ENCODE results near the gene NTRK3.
"Not testable (repeated sequence)": the region's sequence is repeated elsewhere in the genome, so short reads cannot be mapped to it uniquely, and the experiment has no call there.

Gene NTRK3

DNA sequence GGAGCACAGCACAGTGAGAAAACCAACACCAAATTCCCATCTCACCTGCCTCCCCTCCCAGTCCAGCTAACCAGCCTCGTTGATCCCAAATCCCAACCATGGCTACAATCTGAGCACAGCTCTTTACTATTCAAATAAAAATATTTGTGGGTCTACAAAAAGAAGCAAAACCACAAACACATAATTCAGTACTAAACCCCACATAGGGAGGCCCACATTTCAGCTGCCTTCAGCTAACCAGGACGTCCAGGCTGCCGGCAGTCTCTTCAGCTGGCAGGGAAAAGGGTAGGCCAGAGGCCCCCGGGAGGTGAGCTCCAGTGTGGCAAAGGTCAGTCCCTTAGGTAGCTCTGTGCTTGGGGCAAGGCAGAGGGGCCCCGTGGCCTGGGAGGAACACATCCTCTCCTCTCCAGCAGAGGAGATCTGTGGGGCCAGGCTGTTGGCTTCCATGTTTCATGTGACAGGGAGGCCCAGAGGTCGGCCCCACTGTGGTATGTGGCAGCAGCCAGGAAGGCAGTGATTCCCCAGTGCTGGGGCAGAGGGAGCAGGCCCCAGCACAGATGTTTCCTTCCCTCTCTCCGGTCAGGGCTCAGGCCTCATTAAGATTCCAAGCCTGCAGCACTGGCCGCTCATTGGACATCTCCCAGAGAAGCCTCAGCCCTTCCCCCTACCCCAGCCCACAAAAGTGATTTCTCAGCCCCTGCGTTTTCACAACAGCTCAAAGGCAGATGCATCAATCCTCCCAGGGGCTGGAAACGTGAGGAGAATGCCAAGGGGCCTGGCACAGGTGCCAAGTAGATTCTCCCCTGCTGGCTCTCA is 381.4 kb downstream of the NTRK3 start:
- DNase-seq (ENCODE audit: low read depth) = no peak

- DNase-seq (ENCODE audit: low read depth) = no peak
Measured at GRCh38 chr15:87873516-87873915, 383.0 kb downstream of the NTRK3 start.

- DNase-seq (ENCODE audit: low read depth) = no peak
Measured at GRCh38 chr15:87871731-87872320, 384.7 kb downstream of the NTRK3 start.

- no peak for DNase-seq (ENCODE audit: low read depth)
Measured at GRCh38 chr15:87871258-87871681, 385.3 kb downstream of the NTRK3 start.

- no peak for DNase-seq (ENCODE audit: low read depth)
Measured at GRCh38 chr15:87866961-87867360, 389.6 kb downstream of the NTRK3 start.

DNA sequence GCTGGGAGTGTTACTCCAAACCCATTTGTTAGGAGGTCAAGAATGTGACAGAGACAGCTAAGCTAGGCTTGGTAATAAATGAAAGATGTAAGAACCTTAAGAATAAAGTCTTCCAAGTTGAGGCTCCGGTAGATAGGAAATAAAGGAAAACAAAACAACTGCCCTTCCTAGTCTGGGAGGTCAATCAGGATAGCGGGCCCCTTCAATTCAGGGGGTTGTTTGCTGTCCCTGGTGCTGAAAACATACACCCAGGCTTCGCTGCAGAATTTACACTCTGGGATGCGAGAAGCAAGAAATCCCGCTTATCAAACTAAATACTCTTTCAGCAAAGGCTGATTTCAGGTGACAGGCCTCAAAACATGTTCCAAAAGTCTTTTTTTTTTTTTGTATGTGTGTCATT is 393.4 kb downstream of the NTRK3 start:
- DNase-seq (ENCODE audit: low read depth) = no peak

- no peak for DNase-seq (ENCODE audit: low read depth)
Measured at GRCh38 chr15:87860743-87861142, 395.8 kb downstream of the NTRK3 start.

- no peak for DNase-seq (ENCODE audit: low read depth)
Measured at GRCh38 chr15:87858651-87859050, 397.9 kb downstream of the NTRK3 start.

- DNase-seq (ENCODE audit: low read depth) = no peak
Measured at GRCh38 chr15:87851497-87851896, 405.0 kb downstream of the NTRK3 start.

- no peak for DNase-seq (ENCODE audit: low read depth)
Measured at GRCh38 chr15:87850916-87851315, 405.6 kb downstream of the NTRK3 start.

DNA sequence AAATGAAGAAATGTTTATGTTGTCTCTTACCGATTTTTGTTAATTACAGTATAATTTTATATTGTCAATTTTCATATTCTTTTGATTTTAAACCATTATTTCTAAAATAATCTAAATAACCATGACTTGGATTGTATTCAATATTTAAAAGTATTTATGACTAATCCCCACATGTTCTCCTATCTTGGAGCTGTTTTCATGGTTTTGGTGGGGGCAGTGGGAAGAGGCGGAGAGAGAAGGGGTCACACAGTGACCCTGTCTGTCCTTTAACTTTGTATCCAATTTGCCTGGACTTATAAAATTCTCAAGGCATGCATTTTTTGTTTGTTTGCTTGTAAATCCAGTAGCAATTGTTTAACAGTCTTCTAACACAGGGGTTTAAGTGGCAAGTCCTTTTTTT is 407.4 kb downstream of the NTRK3 start:
- no peak for DNase-seq (ENCODE audit: low read depth)

DNA sequence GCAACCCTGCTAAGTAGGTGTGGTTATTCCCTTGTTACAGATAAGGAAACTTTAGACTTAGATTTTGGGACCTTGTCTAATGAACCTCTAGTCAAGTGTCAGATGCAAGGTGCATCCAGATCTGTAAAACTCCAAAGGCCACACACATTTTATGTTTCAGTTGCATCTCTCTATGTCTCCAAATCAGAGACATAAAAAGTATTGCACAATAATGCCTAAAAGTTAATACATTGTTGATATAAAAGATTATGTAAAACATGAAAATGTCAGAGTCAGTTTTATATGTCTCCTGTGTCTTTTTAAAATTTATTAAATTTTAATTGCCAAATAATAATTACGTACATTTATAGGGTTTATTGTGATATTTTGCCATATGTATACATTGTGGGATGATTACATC is 408.5 kb downstream of the NTRK3 start:
- DNase-seq (ENCODE audit: low read depth) = no peak

GRCh38 chr15:87846746-87847145 is 409.8 kb downstream of the NTRK3 start:
- no peak for DNase-seq (ENCODE audit: low read depth)

DNA sequence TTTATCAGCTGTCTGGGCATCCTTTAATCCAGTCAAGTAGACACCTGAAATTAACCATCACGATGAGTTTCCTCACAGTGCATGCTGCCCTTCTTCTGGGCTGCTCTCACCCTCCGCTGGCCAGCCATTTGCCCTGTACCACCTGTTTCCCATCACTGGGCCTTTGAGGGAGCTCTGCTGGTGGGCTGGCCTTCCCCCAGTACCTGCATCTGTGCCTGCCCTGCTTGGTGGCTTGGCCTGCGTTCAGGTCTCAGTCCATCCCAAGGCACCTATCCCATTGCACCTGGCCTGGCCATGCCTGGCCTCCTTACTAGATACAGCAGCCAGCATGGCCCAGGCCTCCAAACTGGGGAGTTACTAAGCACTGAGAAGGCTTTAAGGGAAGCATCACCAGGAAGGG is 413.2 kb downstream of the NTRK3 start:
- DNase-seq (ENCODE audit: low read depth) = no peak

DNA sequence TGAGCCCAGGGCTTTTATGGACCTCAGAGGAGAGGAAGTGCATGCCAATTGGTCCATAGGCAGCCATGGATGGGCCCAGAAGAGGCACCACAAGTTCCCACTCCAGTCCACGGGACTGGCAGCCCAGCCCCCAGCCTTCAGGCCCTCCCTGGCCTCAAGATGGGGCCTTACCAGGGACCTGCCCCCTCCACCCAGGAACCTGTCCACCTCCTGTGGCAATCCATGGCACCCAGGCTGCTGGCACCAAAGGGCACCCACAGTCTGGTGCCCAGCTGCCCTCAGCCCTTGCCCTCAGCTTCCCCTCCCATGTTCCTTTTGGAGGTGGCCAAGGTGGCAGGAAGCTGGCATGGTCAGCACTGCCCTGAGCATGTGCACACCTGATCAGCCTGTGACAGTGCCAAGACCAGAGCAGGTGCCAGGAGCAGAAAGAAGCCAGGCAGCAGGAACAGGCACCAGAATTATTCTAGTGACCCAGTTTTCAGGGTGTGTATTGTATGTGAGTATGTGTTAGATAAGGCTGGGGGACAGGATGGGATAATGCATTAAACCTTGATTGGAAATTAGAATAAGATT is 415.0 kb downstream of the NTRK3 start:
- DNase-seq (ENCODE audit: low read depth) = no peak

GRCh38 chr15:87835830-87836229 is 420.7 kb downstream of the NTRK3 start:
- not testable (repeated sequence) for DNase-seq (ENCODE audit: low read depth)

- not testable (repeated sequence) for DNase-seq (ENCODE audit: low read depth)
Measured at GRCh38 chr15:87833333-87833732, 423.2 kb downstream of the NTRK3 start.

GRCh38 chr15:87829332-87830050 is 427.0 kb downstream of the NTRK3 start:
- DNase-seq (ENCODE audit: low read depth) = no peak

DNA sequence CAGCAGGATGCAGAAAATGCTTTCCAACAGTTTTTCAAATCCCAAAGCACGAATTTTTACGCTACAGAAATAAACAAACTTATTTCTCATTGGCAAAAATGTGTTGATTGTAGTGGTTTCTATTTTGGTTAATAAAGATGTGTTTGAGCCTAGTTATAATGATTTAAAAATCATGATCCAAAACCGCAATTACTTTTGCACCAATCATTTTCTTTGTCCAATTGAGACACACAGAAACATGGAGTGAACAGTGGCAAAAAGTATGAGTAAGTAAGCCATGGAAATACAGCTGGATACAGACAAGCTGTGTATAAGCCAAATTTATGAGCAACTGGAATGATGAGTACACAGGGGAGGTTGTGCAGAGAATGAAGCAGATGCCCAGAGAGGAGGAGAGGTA is 427.9 kb downstream of the NTRK3 start:
- no peak for DNase-seq (ENCODE audit: low read depth)

- no peak for DNase-seq (ENCODE audit: low read depth)
Measured at GRCh38 chr15:87827131-87827530, 429.4 kb downstream of the NTRK3 start.

GRCh38 chr15:87826119-87826747 is 430.3 kb downstream of the NTRK3 start:
- DNase-seq (ENCODE audit: low read depth) = no peak

GRCh38 chr15:87818756-87819155 is 437.8 kb downstream of the NTRK3 start:
- DNase-seq (ENCODE audit: low read depth) = no peak

Measured in stimulated activated CD8-positive, alpha-beta memory T cell treated with anti-CD3 and anti-CD28 coated beads, Interleukin-7, amount 100 ng/mL, for 24 hours (primary cell).